IMR-90 (cell line): Measurements from ENCODE around the gene SERPINA4. TPM values are rescaled to one million over a fixed set of nuclear protein-coding genes. Genes with fewer than 3 reads are reported as not detected.

Experiments used
- ATAC-seq: fragments of 200-7000 bp; cut with Tn5 transposase; 2 replicates; pipeline ENCODE4 v1.9.1; 2020; ENCODE audit warnings: low read depth, mild to moderate bottlenecking, moderate library complexity
- BruUV-seq: library from RNA; stranded (reverse); fragments of 400-500 nt; replicated peaks from 2 replicates; lab custom pipeline; 2021; lab: Mats Ljungman, UMichigan
- CTCF ChIA-PET: fragments of 300-600 bp; formaldehyde crosslinking; extraction: SDS; loops from one replicate; lab custom pipeline; 2021; ENCODE audit warnings: antibody characterized with exemption; lab: Yijun Ruan, JAX
- POLR2A ChIA-PET: fragments of 300-600 bp; sonication (Branson Sonifier 250); formaldehyde crosslinking; loops from one replicate; lab custom pipeline; 2022; ENCODE audit warnings: antibody characterized with exemption; ENCODE audit not compliant: unreplicated experiment; lab: Charles Lee
- DNase-seq: peaks from one replicate; pipeline ENCODE4 v3.0.0; 2013
- H2AFZ ChIP-seq: replicated peaks from 2 replicates; pipeline ENCODE3; 2013; ENCODE audit warnings: low read length, mild to moderate bottlenecking; ENCODE audit not compliant: poor library complexity
- H2AK5ac ChIP-seq: 2 replicates; pipeline ENCODE4 v1.6.1; 2013; ENCODE audit warnings: low read depth, low read length, inconsistent platforms
- H2AK9ac ChIP-seq: replicated peaks from 2 replicates; pipeline ENCODE3; 2013; ENCODE audit warnings: mild to moderate bottlenecking, low read depth, low read length, moderate library complexity; ENCODE audit not compliant: poor library complexity
- H2BK120ac ChIP-seq: 2 replicates; pipeline ENCODE4 v1.6.1; 2013; ENCODE audit warnings: low read depth, low read length, inconsistent platforms
- H2BK15ac ChIP-seq: 3 replicates; pipeline ENCODE4 v1.6.1; 2013; ENCODE audit warnings: low read depth, low read length, inconsistent platforms
- H2BK20ac ChIP-seq: 2 replicates; pipeline ENCODE4 v1.6.1; 2013; ENCODE audit warnings: low read depth, mild to moderate bottlenecking, inconsistent platforms, low read length, moderate library complexity
- H2BK5ac ChIP-seq: 2 replicates; pipeline ENCODE4 v1.6.1; 2013; ENCODE audit warnings: mild to moderate bottlenecking, low read depth, low read length, inconsistent platforms; ENCODE audit not compliant: poor library complexity, severe bottlenecking
- H3K14ac ChIP-seq: replicated peaks from 2 replicates; pipeline ENCODE4 v1.6.1; 2013; ENCODE audit warnings: low read depth, low read length, inconsistent platforms
- H3K18ac ChIP-seq: 2 replicates; pipeline ENCODE4 v1.6.1; 2013; ENCODE audit warnings: low read depth, low read length, control low read depth
- H3K23ac ChIP-seq: 2 replicates; pipeline ENCODE4 v1.6.1; 2013; ENCODE audit warnings: low read depth, low read length, inconsistent platforms
- H3K27ac ChIP-seq: 2 replicates; pipeline ENCODE4 v1.5.1; 2013; ENCODE audit warnings: mild to moderate bottlenecking, control low read depth, low read length; ENCODE audit not compliant: insufficient read depth
- H3K27me3 ChIP-seq: 2 replicates; pipeline ENCODE4 v1.6.1; 2013; ENCODE audit warnings: low read length; ENCODE audit not compliant: control insufficient read depth, insufficient read depth
- H3K36me3 ChIP-seq: 2 replicates; pipeline ENCODE4 v1.6.1; 2013; ENCODE audit warnings: low read length, mixed read lengths; ENCODE audit not compliant: control insufficient read depth, insufficient read depth
- H3K4ac ChIP-seq: 2 replicates; pipeline ENCODE4 v1.6.1; 2013; ENCODE audit warnings: low read depth, low read length, inconsistent platforms
- H3K4me1 ChIP-seq: 2 replicates; pipeline ENCODE4 v1.6.1; 2013; ENCODE audit warnings: low read length, mixed read lengths; ENCODE audit not compliant: control insufficient read depth, insufficient read depth
- H3K4me2 ChIP-seq: 2 replicates; pipeline ENCODE4 v1.6.1; 2013; ENCODE audit warnings: low read depth, mild to moderate bottlenecking, control low read depth, low read length, moderate library complexity
- H3K4me3 ChIP-seq: 2 replicates; pipeline ENCODE4 v1.5.1; 2013; ENCODE audit warnings: low read depth, mild to moderate bottlenecking, control low read depth, low read length, moderate library complexity; ENCODE audit not compliant: insufficient read depth
- H3K56ac ChIP-seq: 2 replicates; pipeline ENCODE4 v1.6.1; 2013; ENCODE audit warnings: low read length, inconsistent platforms; ENCODE audit not compliant: insufficient read depth; ENCODE audit errors: extremely low read depth
- H3K79me1 ChIP-seq, 2 experiments: 2 replicates each; pipeline ENCODE4 v1.6.1; 2013; ENCODE audit warnings: low read length in 2 of 2, inconsistent platforms in 1 of 2, low read depth in 1 of 2
- H3K9ac ChIP-seq: 2 replicates; pipeline ENCODE4 v1.6.1; 2013; ENCODE audit warnings: low read depth, low read length, control low read depth
- H3K9me1 ChIP-seq: 2 replicates; pipeline ENCODE4 v1.6.1; 2013; ENCODE audit warnings: low read length, inconsistent platforms; ENCODE audit not compliant: insufficient read depth
- H3K9me3 ChIP-seq: 2 replicates; pipeline ENCODE4 v1.6.1; 2013; ENCODE audit warnings: low read length; ENCODE audit not compliant: control insufficient read depth, insufficient read depth
- H4K20me1 ChIP-seq: 2 replicates; pipeline ENCODE4 v1.6.1; 2013; ENCODE audit warnings: low read length, inconsistent platforms; ENCODE audit not compliant: insufficient read depth
- H4K5ac ChIP-seq: 2 replicates; pipeline ENCODE4 v1.6.1; 2013; ENCODE audit warnings: mild to moderate bottlenecking, low read depth, low read length, control low read depth
- H4K8ac ChIP-seq, 2 experiments: 2 replicates each; pipeline ENCODE4 v1.6.1; 2013; ENCODE audit warnings: low read depth in 2 of 2, low read length in 2 of 2, control low read depth in 1 of 2, inconsistent platforms in 1 of 2
- H4K91ac ChIP-seq: 2 replicates; pipeline ENCODE4 v1.6.1; 2013; ENCODE audit warnings: low read depth, low read length, inconsistent platforms; ENCODE audit not compliant: insufficient read depth
- BHLHE40 ChIP-seq: fragments of 150-350 bp; IDR thresholded peaks from 2 replicates; pipeline ENCODE4 v1.6.1; 2016; ENCODE audit warnings: mild to moderate bottlenecking, low read depth, low read length
- CEBPB ChIP-seq: IDR thresholded peaks from 2 replicates; pipeline ENCODE4 v1.6.1; 2012; ENCODE audit warnings: low read depth, low read length, improper control_type of control experiment
- FOS ChIP-seq: fragments of 150-350 bp; IDR thresholded peaks from 2 replicates; pipeline ENCODE4 v1.6.1; 2016; ENCODE audit warnings: low read depth, low read length
- MAFK ChIP-seq: IDR thresholded peaks from 2 replicates; pipeline ENCODE4 v1.6.1; 2012; ENCODE audit warnings: low read depth, low read length, improper control_type of control experiment
- MAZ ChIP-seq: IDR thresholded peaks from 2 replicates; pipeline ENCODE4 v1.6.1; 2012; ENCODE audit warnings: low read depth, mild to moderate bottlenecking, low read length, improper control_type of control experiment, moderate library complexity, borderline replicate concordance
- NFE2L2 ChIP-seq: fragments of 150-350 bp; IDR thresholded peaks from 2 replicates; pipeline ENCODE4 v1.6.1; 2016; ENCODE audit warnings: low read depth, mild to moderate bottlenecking, low read length
- WGBS, 2 experiments: methylation state at CpG; one replicate each; pipeline versions ENCODE4 v1.1.5 to v1.1.7; 2013; ENCODE audit warnings: missing lambda C conversion rate in 2 of 2; ENCODE audit not compliant: insufficient read length in 1 of 2; ENCODE audit errors: extremely low coverage in 2 of 2; 5-methylcytosine and 5-hydroxymethylcytosine counted together
- dilution Hi-C: fragments of 300-500 bp; cut with HindIII; formaldehyde crosslinking; loops from one replicate; pipeline ENCODE4 v1.14.3; 2018; ENCODE audit warnings: low sequenced_read_pairs; ENCODE audit not compliant: unreplicated experiment
- in situ Hi-C: fragments of 300-500 bp; cut with MboI; formaldehyde crosslinking; loops from 3 replicates; pipeline ENCODE4 v1.14.3; 2019; ENCODE audit warnings: low sequenced_read_pairs, inconsistent platforms, mixed read lengths
- intact Hi-C: fragments of 100-400 bp; cut with micrococcal nuclease; formaldehyde crosslinking; loops from 2 replicates; pipeline ENCODE4 v1.10.0; 2022
- polyA plus RNA-seq, 3 experiments: library from polyadenylated mRNA; depleted of rRNA; stranded (reverse); fragments of >200 nt; gene quantifications; 2 replicates each; pipeline ENCODE4 v1.2.3, GENCODE V29; 2012; ENCODE audit warnings: low replicate concordance in 1 of 3
- total RNA-seq: library from RNA; depleted of rRNA; stranded (reverse); fragments of >200 nt; gene quantifications from 2 replicates; pipeline ENCODE4 v1.2.3, GENCODE V29; 2012
- TF ChIP-seq, protein P1 (sequence below): fragments of 150-350 bp; IDR thresholded peaks from 2 replicates; pipeline ENCODE4 v1.6.1; 2017; ENCODE audit warnings: mild to moderate bottlenecking, antibody characterized with exemption, low read length, low read depth

The SERPINA4 gene
- total and polyA plus RNA-seq, 2 of the 4 experiments (the other 2 are of a cell fraction) = not detected

DNA sequence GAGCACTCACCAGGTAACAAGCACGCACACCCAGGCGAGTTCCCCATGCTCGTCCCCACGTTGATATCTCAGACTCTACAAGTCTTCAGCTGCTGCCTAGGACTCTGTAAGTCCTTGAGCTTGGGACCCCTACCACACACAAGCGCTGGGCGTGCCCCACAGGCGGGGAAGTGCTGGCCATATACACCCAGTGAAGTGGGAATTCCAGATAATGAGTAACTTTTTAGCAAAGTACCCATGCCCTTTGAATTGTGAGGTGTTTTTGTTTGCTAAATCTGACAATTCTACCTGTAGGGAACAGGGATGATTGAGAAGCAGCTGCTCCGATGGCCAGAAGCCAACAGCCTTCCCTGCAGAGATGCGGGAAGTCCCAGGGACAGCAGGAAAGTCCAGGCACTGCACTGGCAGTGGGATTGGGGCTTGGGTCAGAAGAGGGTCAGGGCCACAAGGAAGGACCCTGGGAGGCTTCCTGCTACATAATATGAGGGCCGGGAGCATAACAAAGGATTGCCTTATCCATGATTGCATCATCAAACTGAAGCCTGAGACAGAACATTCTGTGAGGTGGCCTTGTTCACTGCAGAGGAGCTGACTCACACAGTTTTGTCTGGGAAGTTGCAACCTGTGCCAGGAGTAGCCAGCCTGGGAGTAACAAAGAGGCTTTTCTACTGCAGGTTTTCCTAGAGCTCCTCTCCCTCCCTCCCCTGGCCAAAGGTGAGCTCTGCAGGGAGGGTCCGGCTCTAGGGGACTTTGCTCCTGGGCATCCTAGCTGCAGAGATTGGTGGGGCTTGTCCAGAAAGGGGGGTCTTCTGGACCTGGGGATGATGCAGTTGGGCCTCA is 37.8 kb downstream of the SERPINA4 start:
- H3K18ac ChIP-seq = peak overlapping the region; percentile 64; the same call in 1 of the 2 replicates
- no peaks in the 10 kb centered on the region for H3K36me3 ChIP-seq
- peak overlapping the region; percentile 69 for H2BK20ac ChIP-seq
- H3K4me1 ChIP-seq = peaks cover 20% of the 10 kb centered on the region
- H2BK5ac ChIP-seq = peak overlapping the region; percentile 56
- WGBS, 2 experiments = 54% methylated on average over 2 of the region's 11 CpGs; no CpG with 5 or more reads in 1 of the 2 experiments
- no peaks in the 10 kb centered on the region for H3K79me1 ChIP-seq
- peak overlapping the region; percentile 61; the same call in 2 of the 3 replicates for H2BK15ac ChIP-seq
- BruUV-seq = no TSS peak
- H4K20me1 ChIP-seq = no peaks in the 10 kb centered on the region
- dilution Hi-C loops (no loop called here), in situ Hi-C loops (no loop called here), intact Hi-C loops (no loop called here)
- H3K9me1 ChIP-seq = peaks cover 7% of the 10 kb centered on the region; the same call in 1 of the 2 replicates
- ChIA-PET CTCF (interaction anchor here (0.6 to 0.9 kb wide), 3 partner anchors 91 to 696 kb away, joined by 3 read pairs; no protein-coding TSS in a partner anchor), POLR2A (no interaction called here)
- no peak overlapping the region for H3K23ac ChIP-seq
- peak overlapping the region; percentile 64 for H2AFZ ChIP-seq
- H3K4ac ChIP-seq = peak overlapping the region; percentile 65
- H4K8ac ChIP-seq = peak overlapping the region; percentile 36 to 77; a peak in 2 of 4 replicates
- no peak overlapping the region for H3K4me2 ChIP-seq
- peak overlapping the region; percentile 82 for H2BK120ac ChIP-seq
- H2AK9ac ChIP-seq = peak overlapping the region; percentile 62
- H3K27me3 ChIP-seq = no peaks in the 10 kb centered on the region; the same call in 1 of the 2 replicates
- H3K14ac ChIP-seq = peak overlapping the region; percentile 27
- no peak overlapping the region for H2AK5ac ChIP-seq
- peak overlapping the region; percentile 46; the same call in 1 of the 2 replicates for H3K27ac ChIP-seq
- peak; percentile 27 for ATAC-seq
- H3K56ac ChIP-seq = no peak overlapping the region
- no peak overlapping the region for H3K4me3 ChIP-seq
- no peaks in the 10 kb centered on the region for H3K9me3 ChIP-seq
- peak overlapping the region; percentile 62; the same call in 1 of the 2 replicates for H4K5ac ChIP-seq
- no peak overlapping the region for H3K9ac ChIP-seq
- peak overlapping the region; percentile 92 for H4K91ac ChIP-seq
- DNase-seq = peak; percentile 97
- TF ChIP-seq MAFK (0 out of 2 replicates have a peak, but pooled peaks have one; percentile 34), FOS (peak; percentile 85), NFE2L2 (peak; percentile 44; the same call in 1 of the 2 replicates), BHLHE40 (no peak), MAZ (peak; percentile 28; the same call in 1 of the 2 replicates), CEBPB (peak; percentile 100)
- TF ChIP-seq, protein P1, sequence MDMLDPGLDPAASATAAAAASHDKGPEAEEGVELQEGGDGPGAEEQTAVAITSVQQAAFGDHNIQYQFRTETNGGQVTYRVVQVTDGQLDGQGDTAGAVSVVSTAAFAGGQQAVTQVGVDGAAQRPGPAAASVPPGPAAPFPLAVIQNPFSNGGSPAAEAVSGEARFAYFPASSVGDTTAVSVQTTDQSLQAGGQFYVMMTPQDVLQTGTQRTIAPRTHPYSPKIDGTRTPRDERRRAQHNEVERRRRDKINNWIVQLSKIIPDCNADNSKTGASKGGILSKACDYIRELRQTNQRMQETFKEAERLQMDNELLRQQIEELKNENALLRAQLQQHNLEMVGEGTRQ = no peak
